ENCODE measurements around the gene ELL2. TPM values are rescaled to one million over a fixed set of nuclear protein-coding genes. Genes with fewer than 3 reads are reported as not detected.

The ELL2 gene
- total RNA-seq, 1 donor from 2014 or later = 52.1 TPM

GRCh38 chr5:95959051-95959887 lies 2.4 kb downstream of the ELL2 start:
- TF ChIP-seq CTCF (IDR thresholded peaks at IDR 0.05) = no peak
- DNase-seq (no peak), ATAC-seq (no peak)
- Histone ChIP-seq H3K27ac (peak overlapping the region; percentile 99), H3K4me1 (peaks cover 52% of the 10 kb centered on the region), H3K27me3 (no peaks in the 10 kb centered on the region), H3K4me3 (peak overlapping the region; percentile 87), H3K36me3 (no peaks in the 10 kb centered on the region), H3K9me3 (no peaks in the 10 kb centered on the region)
- intact Hi-C loops (cut with DNase I) = loop anchor here (10.0 kb wide), 1 partner anchor 104 kb away; no protein-coding TSS in a partner anchor

GRCh38 chr5:95958310-95959014 lies 3.2 kb downstream of the ELL2 start:
- no peak for ATAC-seq
- Histone ChIP-seq H3K27ac (no peak overlapping the region), H3K27me3 (no peaks in the 10 kb centered on the region), H3K4me1 (peaks cover 52% of the 10 kb centered on the region), H3K36me3 (no peaks in the 10 kb centered on the region), H3K4me3 (peak overlapping the region; percentile 87), H3K9me3 (no peaks in the 10 kb centered on the region)
- DNase-seq = no peak
- TF ChIP-seq CTCF (IDR thresholded peaks at IDR 0.05) = no peak
- intact Hi-C loops (cut with DNase I) = loop anchor here (10.0 kb wide), 1 partner anchor 104 kb away; no protein-coding TSS in a partner anchor

GRCh38 chr5:95957561-95958203 lies 4.0 kb downstream of the ELL2 start:
- ATAC-seq = no peak
- Histone ChIP-seq H3K4me3 (peak overlapping the region; percentile 87), H3K4me1 (peaks cover 52% of the 10 kb centered on the region), H3K9me3 (no peaks in the 10 kb centered on the region), H3K36me3 (no peaks in the 10 kb centered on the region), H3K27ac (no peak overlapping the region), H3K27me3 (no peaks in the 10 kb centered on the region)
- DNase-seq = no peak
- intact Hi-C loops (cut with DNase I) = loop anchor here (10.0 kb wide), 1 partner anchor 103 kb away; no protein-coding TSS in a partner anchor
- TF ChIP-seq CTCF (IDR thresholded peaks at IDR 0.05) = no peak

GRCh38 chr5:95956900-95957293 lies 4.8 kb downstream of the ELL2 start:
- H3K36me3 ChIP-seq = no peaks in the 10 kb centered on the region
- H3K9me3 ChIP-seq = no peaks in the 10 kb centered on the region
- no peak overlapping the region for H3K4me3 ChIP-seq
- intact Hi-C loops (cut with DNase I) = loop anchor here (10.0 kb wide), 1 partner anchor 102 kb away; no protein-coding TSS in a partner anchor
- no peak for DNase-seq
- no peaks in the 10 kb centered on the region for H3K27me3 ChIP-seq
- no peak overlapping the region for H3K27ac ChIP-seq
- no peak for ATAC-seq
- TF ChIP-seq CTCF (IDR thresholded peaks at IDR 0.05) = no peak
- H3K4me1 ChIP-seq = peaks cover 52% of the 10 kb centered on the region

GRCh38 chr5:95956021-95956899 lies 5.4 kb downstream of the ELL2 start:
- Histone ChIP-seq H3K4me1 (peaks cover 52% of the 10 kb centered on the region), H3K36me3 (no peaks in the 10 kb centered on the region), H3K27me3 (no peaks in the 10 kb centered on the region), H3K9me3 (no peaks in the 10 kb centered on the region), H3K4me3 (no peak overlapping the region), H3K27ac (no peak overlapping the region)
- no peak for ATAC-seq
- no peak for DNase-seq
- intact Hi-C loops (cut with DNase I) = loop anchor here (10.0 kb wide), 1 partner anchor 101 kb away; no protein-coding TSS in a partner anchor
- no peak for TF ChIP-seq CTCF (IDR thresholded peaks at IDR 0.05)
